Hematopoietic multipotent progenitor cell treated with erythropoietin and hydrocortisone succinate and interleukin-3 and kit ligand, for 4 days (in vitro differentiated cells): ENCODE data around the gene KANK2.
"Not testable (repeated sequence)": the region's sequence is repeated elsewhere in the genome, so short reads cannot be mapped to it uniquely, and the experiment has no call there.

Experiments
- DNase-seq: peaks from one replicate; pipeline ENCODE4 v3.0.0-alpha.2; 2015

KANK2 gene

GRCh38 chr19:11195681-11196080 is 1.7 kb downstream of the KANK2 start:
- DNase-seq: no peak

- DNase-seq: peak; percentile 65
Measured at GRCh38 chr19:11194656-11195558, 2.4 kb downstream of the KANK2 start.

- no peak for DNase-seq
Measured at GRCh38 chr19:11194173-11194572, 3.2 kb downstream of the KANK2 start.

GRCh38 chr19:11192957-11193939 is 4.1 kb downstream of the KANK2 start:
- DNase-seq: no peak

- no peak for DNase-seq
Measured at GRCh38 chr19:11191934-11192333, 5.4 kb downstream of the KANK2 start.

GRCh38 chr19:11191273-11191755 is 6.0 kb downstream of the KANK2 start:
- no peak for DNase-seq

GRCh38 chr19:11190501-11190900 is 6.8 kb downstream of the KANK2 start:
- DNase-seq: no peak

GRCh38 chr19:11187441-11187840 is 9.9 kb downstream of the KANK2 start:
- DNase-seq: no peak

GRCh38 chr19:11182994-11183393 is 14.4 kb downstream of the KANK2 start:
- no peak for DNase-seq

GRCh38 chr19:11181488-11181887 is 15.9 kb downstream of the KANK2 start:
- no peak for DNase-seq

GRCh38 chr19:11180975-11181374 is 16.4 kb downstream of the KANK2 start:
- DNase-seq: not testable (repeated sequence)

- DNase-seq: no peak
Measured at GRCh38 chr19:11180346-11180745, 17.0 kb downstream of the KANK2 start.

GRCh38 chr19:11179716-11180297 is 17.5 kb downstream of the KANK2 start:
- no peak for DNase-seq

GRCh38 chr19:11179145-11179465 is 18.2 kb downstream of the KANK2 start:
- DNase-seq: not testable (repeated sequence)

GRCh38 chr19:11177592-11177991 is 19.8 kb downstream of the KANK2 start:
- DNase-seq: no peak

GRCh38 chr19:11176466-11177193 is 20.7 kb downstream of the KANK2 start:
- no peak for DNase-seq

- DNase-seq: no peak
Measured at GRCh38 chr19:11175920-11176319, 21.4 kb downstream of the KANK2 start.

- DNase-seq: no peak
Measured at GRCh38 chr19:11174336-11174735, 23.0 kb downstream of the KANK2 start.

- no peak for DNase-seq
Measured at GRCh38 chr19:11173516-11174155, 23.7 kb downstream of the KANK2 start.

GRCh38 chr19:11172576-11172975 is 24.8 kb downstream of the KANK2 start:
- DNase-seq: no peak

GRCh38 chr19:11171144-11171543 is 26.2 kb downstream of the KANK2 start:
- DNase-seq: no peak
